ENCODE results near the gene MYRIP. TPM values are rescaled to one million over a fixed set of nuclear protein-coding genes. Genes with fewer than 3 reads are reported as not detected.

MYRIP gene
- total and polyA plus RNA-seq, 2 of the 4 experiments (the other 2 are of a cell fraction) = not detected

DNA sequence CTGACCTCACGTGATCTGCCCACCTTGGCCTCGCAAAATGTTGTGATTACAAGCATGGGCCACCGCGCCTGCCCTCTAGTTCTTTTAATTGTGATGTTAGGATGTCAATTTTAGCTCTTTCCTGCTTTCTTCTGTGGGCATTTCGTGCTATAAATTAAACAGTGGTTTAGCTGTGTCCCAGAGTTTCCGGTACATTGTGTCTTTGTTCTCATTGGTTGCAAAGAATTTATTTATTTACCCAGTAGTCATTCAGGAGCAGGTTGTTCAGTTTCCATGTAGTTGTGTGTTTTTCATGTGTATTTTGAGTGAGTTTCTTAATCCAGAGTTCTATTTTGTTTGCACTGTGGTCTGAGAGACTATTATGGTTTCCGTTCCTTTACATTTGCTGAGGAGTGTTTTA lies 30.1 kb downstream of the MYRIP start:
- dilution Hi-C loops (cut with HindIII; ENCODE audit: low sequenced_read_pairs, unreplicated experiment) (no loop called here), in situ Hi-C loops (cut with MboI; ENCODE audit: low sequenced_read_pairs) (no loop called here), intact Hi-C loops (cut with micrococcal nuclease) (no loop called here)
- Histone ChIP-seq H3K14ac (replicated peaks; ENCODE audit: low read depth, low read length) (no peak overlapping the region), H4K5ac (ENCODE audit: low read depth, low read length) (no peak overlapping the region), H3K4me3 (ENCODE audit: insufficient read depth, low read depth, low read length) (no peak overlapping the region), H2BK15ac (ENCODE audit: low read depth, low read length) (no peak overlapping the region), H3K4me2 (ENCODE audit: low read depth, low read length) (no peak overlapping the region), H2AK5ac (ENCODE audit: low read depth, low read length) (no peak overlapping the region), H3K23ac (ENCODE audit: low read depth, low read length) (no peak overlapping the region), H4K20me1 (ENCODE audit: insufficient read depth, low read length) (no peaks in the 10 kb centered on the region), H3K18ac (ENCODE audit: low read depth, low read length) (no peak overlapping the region), H4K8ac (ENCODE audit: low read depth in 2 of 2, low read length in 2 of 2) (no peak overlapping the region), H2BK20ac (ENCODE audit: low read depth, low read length) (no peak overlapping the region), H3K9me1 (ENCODE audit: insufficient read depth, low read length) (no peaks in the 10 kb centered on the region), H3K27me3 (ENCODE audit: control insufficient read depth, insufficient read depth, low read length) (no peaks in the 10 kb centered on the region), H2BK5ac (ENCODE audit: low read depth, low read length, poor library complexity, severe bottlenecking) (no peak overlapping the region), H3K9ac (ENCODE audit: low read depth, low read length) (no peak overlapping the region), H3K4me1 (ENCODE audit: control insufficient read depth, insufficient read depth, low read length) (no peaks in the 10 kb centered on the region), H3K4ac (ENCODE audit: low read depth, low read length) (no peak overlapping the region), H3K27ac (ENCODE audit: insufficient read depth, low read length) (no peak overlapping the region), H2AFZ (replicated peaks; ENCODE audit: low read length, poor library complexity) (no peak overlapping the region), H3K56ac (ENCODE audit: extremely low read depth, insufficient read depth, low read length) (no peak overlapping the region), H2BK120ac (ENCODE audit: low read depth, low read length) (no peak overlapping the region), H3K79me1 (ENCODE audit: low read depth in 1 of 2, low read length in 2 of 2) (no peaks in the 10 kb centered on the region), H3K36me3 (ENCODE audit: control insufficient read depth, insufficient read depth, low read length) (no peaks in the 10 kb centered on the region), H2AK9ac (replicated peaks; ENCODE audit: low read depth, low read length, poor library complexity) (no peak overlapping the region), H4K91ac (ENCODE audit: insufficient read depth, low read depth, low read length) (no peak overlapping the region), H3K9me3 (ENCODE audit: control insufficient read depth, insufficient read depth, low read length) (no peaks in the 10 kb centered on the region; the same call in none of the 2 replicates)
- ATAC-seq (ENCODE audit: low read depth) (no peak), DNase-seq (no peak)
- ChIA-PET CTCF (no interaction called here), POLR2A (ENCODE audit: unreplicated experiment) (no interaction called here)
- no TSS peak for BruUV-seq (replicated peaks)
- no CpG with 5 or more reads among the region's 7 CpGs for WGBS, 2 experiments (ENCODE audit: extremely low coverage in 2 of 2, insufficient read length in 1 of 2)
- TF ChIP-seq BHLHE40 (IDR thresholded peaks at IDR 0.05; ENCODE audit: low read depth, low read length) = no peak
- TF ChIP-seq, protein P1, sequence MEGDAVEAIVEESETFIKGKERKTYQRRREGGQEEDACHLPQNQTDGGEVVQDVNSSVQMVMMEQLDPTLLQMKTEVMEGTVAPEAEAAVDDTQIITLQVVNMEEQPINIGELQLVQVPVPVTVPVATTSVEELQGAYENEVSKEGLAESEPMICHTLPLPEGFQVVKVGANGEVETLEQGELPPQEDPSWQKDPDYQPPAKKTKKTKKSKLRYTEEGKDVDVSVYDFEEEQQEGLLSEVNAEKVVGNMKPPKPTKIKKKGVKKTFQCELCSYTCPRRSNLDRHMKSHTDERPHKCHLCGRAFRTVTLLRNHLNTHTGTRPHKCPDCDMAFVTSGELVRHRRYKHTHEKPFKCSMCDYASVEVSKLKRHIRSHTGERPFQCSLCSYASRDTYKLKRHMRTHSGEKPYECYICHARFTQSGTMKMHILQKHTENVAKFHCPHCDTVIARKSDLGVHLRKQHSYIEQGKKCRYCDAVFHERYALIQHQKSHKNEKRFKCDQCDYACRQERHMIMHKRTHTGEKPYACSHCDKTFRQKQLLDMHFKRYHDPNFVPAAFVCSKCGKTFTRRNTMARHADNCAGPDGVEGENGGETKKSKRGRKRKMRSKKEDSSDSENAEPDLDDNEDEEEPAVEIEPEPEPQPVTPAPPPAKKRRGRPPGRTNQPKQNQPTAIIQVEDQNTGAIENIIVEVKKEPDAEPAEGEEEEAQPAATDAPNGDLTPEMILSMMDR (conservative IDR thresholded peaks at IDR 0.05; ENCODE audit: low read depth, low read length) = no peak
- TF ChIP-seq, protein P2, sequence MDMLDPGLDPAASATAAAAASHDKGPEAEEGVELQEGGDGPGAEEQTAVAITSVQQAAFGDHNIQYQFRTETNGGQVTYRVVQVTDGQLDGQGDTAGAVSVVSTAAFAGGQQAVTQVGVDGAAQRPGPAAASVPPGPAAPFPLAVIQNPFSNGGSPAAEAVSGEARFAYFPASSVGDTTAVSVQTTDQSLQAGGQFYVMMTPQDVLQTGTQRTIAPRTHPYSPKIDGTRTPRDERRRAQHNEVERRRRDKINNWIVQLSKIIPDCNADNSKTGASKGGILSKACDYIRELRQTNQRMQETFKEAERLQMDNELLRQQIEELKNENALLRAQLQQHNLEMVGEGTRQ (IDR thresholded peaks at IDR 0.05; ENCODE audit: low read depth, low read length) = no peak
- no peak for TF ChIP-seq CHD1 (IDR thresholded peaks at IDR 0.05; ENCODE audit: low read depth, low read length)
- TF ChIP-seq SMC3 (IDR thresholded peaks at IDR 0.05; ENCODE audit: low read depth, low read length) = no peak
- TF ChIP-seq MAZ (IDR thresholded peaks at IDR 0.05; ENCODE audit: borderline replicate concordance, low read depth, low read length) = no peak
- TF ChIP-seq FOS (IDR thresholded peaks at IDR 0.05; ENCODE audit: low read depth, low read length) = no peak
- no peak for TF ChIP-seq RFX5 (IDR thresholded peaks at IDR 0.05; ENCODE audit: low read depth, low read length)
- no peak for TF ChIP-seq RCOR1 (IDR thresholded peaks at IDR 0.05; ENCODE audit: insufficient replicate concordance, low read length)
- no peak for TF ChIP-seq MAFK (IDR thresholded peaks at IDR 0.05; ENCODE audit: low read depth, low read length)
- TF ChIP-seq, protein P3, sequence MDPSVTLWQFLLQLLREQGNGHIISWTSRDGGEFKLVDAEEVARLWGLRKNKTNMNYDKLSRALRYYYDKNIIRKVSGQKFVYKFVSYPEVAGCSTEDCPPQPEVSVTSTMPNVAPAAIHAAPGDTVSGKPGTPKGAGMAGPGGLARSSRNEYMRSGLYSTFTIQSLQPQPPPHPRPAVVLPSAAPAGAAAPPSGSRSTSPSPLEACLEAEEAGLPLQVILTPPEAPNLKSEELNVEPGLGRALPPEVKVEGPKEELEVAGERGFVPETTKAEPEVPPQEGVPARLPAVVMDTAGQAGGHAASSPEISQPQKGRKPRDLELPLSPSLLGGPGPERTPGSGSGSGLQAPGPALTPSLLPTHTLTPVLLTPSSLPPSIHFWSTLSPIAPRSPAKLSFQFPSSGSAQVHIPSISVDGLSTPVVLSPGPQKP (IDR thresholded peaks at IDR 0.05; ENCODE audit: borderline replicate concordance, low read depth, low read length) = no peak
- TF ChIP-seq RAD21 (IDR thresholded peaks at IDR 0.05; ENCODE audit: low read length) = no peak
- no peak for TF ChIP-seq CEBPB (IDR thresholded peaks at IDR 0.05; ENCODE audit: low read depth, low read length)
- no peak for TF ChIP-seq NFE2L2 (IDR thresholded peaks at IDR 0.05; ENCODE audit: low read depth, low read length)
- TF ChIP-seq POLR2A (IDR thresholded peaks at IDR 0.05; ENCODE audit: low read depth, low read length) = no peak
- TF ChIP-seq MXI1 (IDR thresholded peaks at IDR 0.05; ENCODE audit: borderline replicate concordance, low read depth, low read length) = no peak
